LNCAP (cell line): ENCODE measurements around the gene ELL2.

Experiments
- TF ChIP-seq, protein P1 (sequence below): fragments of 450-650 bp; IDR thresholded peaks from 2 replicates; pipeline ENCODE4 v1.5.1; 2017; ENCODE audit warnings: mild to moderate bottlenecking

Gene ELL2

DNA sequence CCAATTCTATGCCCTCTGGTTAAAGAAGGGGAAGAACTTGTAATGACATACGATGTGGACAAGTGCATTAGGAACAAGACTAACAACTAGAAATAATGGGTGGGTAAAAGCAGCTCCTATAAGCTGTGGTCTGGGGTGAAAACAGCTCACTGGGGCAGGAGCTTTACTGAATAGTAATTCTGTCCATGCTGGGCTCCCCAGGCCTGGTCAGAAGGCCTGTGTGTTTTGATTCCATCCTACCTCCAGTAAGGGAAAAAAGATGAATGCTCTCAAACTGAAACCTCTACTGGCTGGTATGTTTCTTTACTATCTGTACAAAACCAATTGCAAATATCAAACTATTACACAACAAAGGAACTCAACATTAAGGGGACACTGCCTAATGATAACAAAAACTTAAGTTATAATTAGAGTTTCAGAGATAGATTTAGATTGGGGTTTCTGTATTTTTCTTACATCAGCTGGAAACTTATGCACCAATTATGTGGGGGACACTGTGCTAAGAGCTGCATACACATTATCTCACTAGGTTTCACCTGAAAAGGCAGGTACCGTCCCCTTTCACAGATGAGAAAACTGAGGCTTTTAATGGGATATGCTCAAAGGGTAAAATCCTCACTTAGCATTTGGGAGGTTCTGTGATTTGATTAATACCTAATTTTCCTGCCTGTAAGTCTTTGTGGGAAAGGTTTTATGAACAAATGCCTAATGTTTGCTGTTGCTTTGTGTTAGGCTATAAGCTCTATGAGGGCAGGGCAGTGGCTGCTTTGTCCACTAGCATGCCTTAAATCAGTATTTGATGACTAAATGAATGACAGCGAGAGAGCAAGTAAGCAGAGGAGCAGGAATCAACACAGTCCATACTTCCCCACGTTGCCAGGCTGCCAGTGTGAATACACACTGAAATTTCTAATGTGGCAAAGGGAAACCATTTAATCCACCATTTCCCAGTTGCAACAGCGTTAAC lies 53.6 kb downstream of the ELL2 start:
- TF ChIP-seq, protein P1, sequence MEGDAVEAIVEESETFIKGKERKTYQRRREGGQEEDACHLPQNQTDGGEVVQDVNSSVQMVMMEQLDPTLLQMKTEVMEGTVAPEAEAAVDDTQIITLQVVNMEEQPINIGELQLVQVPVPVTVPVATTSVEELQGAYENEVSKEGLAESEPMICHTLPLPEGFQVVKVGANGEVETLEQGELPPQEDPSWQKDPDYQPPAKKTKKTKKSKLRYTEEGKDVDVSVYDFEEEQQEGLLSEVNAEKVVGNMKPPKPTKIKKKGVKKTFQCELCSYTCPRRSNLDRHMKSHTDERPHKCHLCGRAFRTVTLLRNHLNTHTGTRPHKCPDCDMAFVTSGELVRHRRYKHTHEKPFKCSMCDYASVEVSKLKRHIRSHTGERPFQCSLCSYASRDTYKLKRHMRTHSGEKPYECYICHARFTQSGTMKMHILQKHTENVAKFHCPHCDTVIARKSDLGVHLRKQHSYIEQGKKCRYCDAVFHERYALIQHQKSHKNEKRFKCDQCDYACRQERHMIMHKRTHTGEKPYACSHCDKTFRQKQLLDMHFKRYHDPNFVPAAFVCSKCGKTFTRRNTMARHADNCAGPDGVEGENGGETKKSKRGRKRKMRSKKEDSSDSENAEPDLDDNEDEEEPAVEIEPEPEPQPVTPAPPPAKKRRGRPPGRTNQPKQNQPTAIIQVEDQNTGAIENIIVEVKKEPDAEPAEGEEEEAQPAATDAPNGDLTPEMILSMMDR: no peak

DNA sequence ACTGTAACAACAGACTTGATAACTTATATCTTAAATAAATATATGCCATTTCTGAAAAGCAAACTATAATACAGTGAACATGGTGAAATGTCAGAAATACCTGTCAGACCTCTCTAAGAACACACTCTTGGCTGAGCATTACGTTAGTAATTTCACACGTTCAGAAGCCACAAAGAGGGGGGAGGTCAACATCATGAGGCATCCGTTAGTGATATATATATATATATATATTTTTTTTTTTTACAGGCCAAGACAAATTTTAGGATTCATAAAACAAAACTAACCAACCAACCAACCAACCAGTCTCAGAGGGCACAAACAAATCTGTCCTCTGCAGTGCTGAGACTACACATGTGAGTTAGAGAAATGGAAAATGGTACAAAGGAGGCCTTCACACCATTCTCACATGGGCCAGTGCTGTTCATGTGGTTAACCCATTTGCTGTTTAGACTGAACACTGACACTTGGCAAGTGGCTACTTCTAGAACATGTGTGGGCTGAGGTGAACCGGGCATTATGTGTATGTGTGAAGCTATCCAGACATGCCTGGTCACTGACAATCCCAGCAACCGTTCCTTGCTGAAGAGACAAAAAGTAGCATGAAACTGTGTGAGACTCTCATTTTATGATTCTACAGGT lies 54.5 kb downstream of the ELL2 start:
- TF ChIP-seq, protein P1: no peak

DNA sequence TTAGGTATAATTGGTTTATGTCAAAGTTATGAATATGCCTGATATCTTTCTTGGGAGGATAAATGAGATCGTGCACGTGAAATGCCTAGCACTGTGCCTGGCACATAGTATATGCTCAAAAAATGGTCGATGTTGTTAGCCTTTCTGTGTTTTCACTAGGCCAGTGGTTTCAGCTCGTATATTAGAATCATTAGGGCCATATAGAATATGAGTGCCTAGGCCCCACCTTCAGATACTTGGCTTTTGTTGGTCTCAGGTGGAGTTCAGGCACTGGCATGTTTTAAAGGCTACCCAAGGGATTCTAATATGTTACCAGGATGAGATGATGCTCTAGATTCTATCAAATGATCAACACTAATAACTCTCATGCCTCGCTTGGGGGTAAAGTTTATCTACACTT lies 56.8 kb downstream of the ELL2 start:
- TF ChIP-seq, protein P1: no peak

DNA sequence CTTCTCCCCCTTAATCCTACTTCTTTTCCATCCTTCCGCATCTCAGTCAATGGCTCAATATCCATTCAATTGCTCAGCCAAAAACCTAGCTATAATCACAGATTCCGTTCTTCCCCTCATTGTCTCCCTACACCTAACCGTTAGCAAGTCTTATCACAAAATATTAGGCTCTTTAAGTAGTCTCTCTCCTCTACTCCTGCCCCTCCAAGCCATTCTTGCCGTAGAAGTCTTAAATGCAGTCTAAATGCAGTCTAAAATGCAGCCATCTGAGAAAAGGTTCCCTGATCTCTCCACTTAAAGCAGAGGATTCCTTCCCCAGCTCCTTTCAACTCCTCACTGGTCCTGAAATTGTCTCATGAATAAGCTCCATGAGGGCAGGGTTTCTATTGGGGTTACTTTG lies 57.8 kb downstream of the ELL2 start:
- TF ChIP-seq, protein P1: no peak

DNA sequence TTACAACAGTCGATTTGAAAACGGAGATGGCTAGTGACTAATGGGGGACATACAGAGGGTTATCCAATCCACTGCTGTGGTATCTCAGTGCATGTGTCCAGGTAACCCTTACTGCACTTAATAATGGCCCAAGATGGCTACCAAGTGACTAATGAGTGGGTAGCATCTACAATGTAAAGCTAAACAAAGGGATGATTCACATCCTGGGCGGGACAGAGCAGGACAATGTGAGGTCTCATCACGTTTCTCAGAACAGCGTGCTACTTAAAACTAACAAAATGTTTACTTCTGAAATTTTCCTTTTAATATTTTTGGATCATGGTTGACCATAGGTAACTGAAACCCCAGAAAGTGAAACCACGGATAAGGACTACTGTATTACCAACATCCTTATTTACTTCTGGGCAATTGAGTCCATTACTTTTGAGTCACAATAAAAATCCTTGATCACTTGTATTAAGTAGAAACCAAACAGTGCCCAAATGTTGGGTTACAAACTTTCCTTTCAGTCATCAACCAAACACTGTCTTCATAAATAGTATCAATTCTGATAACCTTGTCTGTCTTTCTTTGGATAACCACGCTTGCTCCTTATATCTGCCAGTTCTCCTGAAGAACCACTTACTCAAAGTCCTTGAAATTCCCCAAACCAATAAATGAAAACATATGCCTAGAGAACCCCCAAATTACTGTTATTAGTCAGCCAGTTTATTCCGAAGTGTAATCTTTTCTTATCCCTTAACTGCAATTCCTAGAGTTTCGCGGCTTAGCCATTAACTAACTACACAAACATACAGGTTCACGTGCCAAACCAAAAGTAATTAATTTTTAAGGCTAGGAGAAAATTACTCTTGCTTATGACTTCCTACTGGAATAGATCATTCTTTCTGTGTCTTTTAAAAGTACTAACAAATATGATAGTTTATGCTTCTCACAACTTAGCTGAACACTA lies 59.7 kb downstream of the ELL2 start:
- TF ChIP-seq, protein P1: no peak

DNA sequence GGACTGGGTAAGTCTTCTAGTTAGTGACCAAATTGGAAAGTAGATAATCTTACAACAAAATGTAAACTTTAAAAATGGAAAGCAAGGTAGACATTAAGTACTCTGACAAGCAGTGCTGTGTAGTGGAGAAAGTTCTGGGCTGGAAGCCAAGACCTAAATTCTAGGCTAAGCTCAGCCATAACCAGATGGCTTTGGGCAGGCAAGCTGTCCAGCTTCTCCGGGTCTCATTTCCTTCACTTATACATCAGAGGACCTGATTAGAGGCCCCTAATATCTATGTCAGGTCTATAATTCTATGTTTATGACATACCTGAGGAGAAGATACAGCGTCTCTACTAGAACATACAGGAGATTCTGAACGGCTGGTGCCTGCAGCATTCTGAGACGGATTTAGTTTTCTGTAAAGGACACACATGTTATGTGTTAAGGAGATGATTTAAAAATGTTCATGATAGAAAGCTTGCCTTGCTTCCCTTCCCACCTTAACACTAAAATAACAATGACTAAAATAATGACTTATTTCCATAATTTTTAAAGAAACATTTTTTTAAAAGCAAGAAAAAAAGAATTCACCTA lies 61.2 kb downstream of the ELL2 start:
- TF ChIP-seq, protein P1: no peak

DNA sequence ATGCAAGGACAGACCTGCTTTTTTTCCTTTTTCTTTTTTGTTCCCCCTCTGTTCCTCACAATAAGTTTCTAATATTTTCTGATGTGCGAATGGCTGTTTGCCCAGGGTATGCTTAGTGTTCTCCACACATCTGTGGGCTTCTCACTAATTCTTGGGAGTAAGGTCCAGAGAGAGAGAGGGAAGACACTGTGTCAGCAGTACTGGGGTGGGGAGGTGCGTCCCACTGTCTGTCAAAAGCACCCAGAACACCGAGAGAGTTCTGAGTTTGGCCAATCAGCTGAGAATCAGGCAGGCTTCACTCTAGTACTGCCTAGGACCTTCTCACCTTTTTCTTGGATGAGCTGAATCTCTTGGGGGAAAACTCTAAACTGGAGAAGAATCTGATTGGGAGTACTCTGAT lies 61.8 kb downstream of the ELL2 start:
- TF ChIP-seq, protein P1: no peak
